ENCODE measurements around the gene SHC1.

Gene SHC1

GRCh38 chr1:154956544-154956941 is 14.0 kb downstream of the SHC1 start:
- no peak for DNase-seq

- peak; percentile 84 to 91 (median 88) for DNase-seq
Measured at GRCh38 chr1:154955718-154956543, 14.6 kb downstream of the SHC1 start, which contains the start of gene PBXIP1. TSS of gene PBXIP1 (minus strand) at chr1:154956099. CDS start at chr1:154953721, 2,378 bp downstream.

- peak in 1 of 4 experiments; percentile 9 for DNase-seq
Measured at GRCh38 chr1:154955039-154955717, 15.4 kb downstream of the SHC1 start.

- DNase-seq: no peak
Measured at GRCh38 chr1:154954541-154954940, 16.0 kb downstream of the SHC1 start.

- no peak for DNase-seq
Measured at GRCh38 chr1:154953611-154954038, 16.9 kb downstream of the SHC1 start.

- DNase-seq: no peak
Measured at GRCh38 chr1:154952664-154953063, 17.9 kb downstream of the SHC1 start.

- no peak for DNase-seq
Measured at GRCh38 chr1:154951901-154952657, 18.5 kb downstream of the SHC1 start.

GRCh38 chr1:154948079-154948478 is 22.5 kb downstream of the SHC1 start:
- no peak for DNase-seq

GRCh38 chr1:154945962-154946850 is 24.3 kb downstream of the SHC1 start:
- no peak for DNase-seq

GRCh38 chr1:154945160-154945961 is 25.2 kb downstream of the SHC1 start:
- no peak for DNase-seq

GRCh38 chr1:154944401-154945159 is 26.0 kb downstream of the SHC1 start:
- DNase-seq: no peak

GRCh38 chr1:154943649-154944400 is 26.7 kb downstream of the SHC1 start:
- peak; percentile 52 to 70 (median 66) for DNase-seq

GRCh38 chr1:154941333-154942013 is 29.1 kb downstream of the SHC1 start:
- no peak for DNase-seq

- no peak for DNase-seq
Measured at GRCh38 chr1:154940651-154941194, 29.8 kb downstream of the SHC1 start.

GRCh38 chr1:154940213-154940560 is 30.4 kb downstream of the SHC1 start:
- DNase-seq: no peak

- DNase-seq: peak in 1 of 4 experiments; percentile 42
Measured at GRCh38 chr1:154938604-154939399, 31.7 kb downstream of the SHC1 start.

- no peak for DNase-seq
Measured at GRCh38 chr1:154937988-154938386, 32.6 kb downstream of the SHC1 start.
